ENCODE measurements around the gene LAMB2.

LAMB2 gene

DNA sequence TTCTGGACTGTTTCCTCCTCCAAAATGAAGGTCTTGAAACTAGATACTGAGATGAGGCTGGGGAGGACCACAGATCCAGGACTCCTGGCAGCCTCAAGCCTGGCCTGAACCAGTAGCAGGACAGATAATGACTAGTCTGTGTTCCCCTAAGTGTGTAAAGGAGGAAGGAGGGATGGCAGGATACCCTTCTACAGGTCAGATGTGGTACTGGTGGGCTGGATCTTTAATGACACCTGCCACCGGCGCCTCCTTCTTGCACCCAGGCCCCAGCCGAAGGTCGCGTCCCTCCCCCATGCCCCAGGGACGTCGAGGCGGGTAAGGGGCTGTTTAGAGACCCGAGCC, 12.8 kb downstream of the LAMB2 start:
- in situ Hi-C loops (cut with MboI; ENCODE audit: low pct_unique_long_range_greater_than_20kb, low sequenced_read_pairs, unreplicated experiment) = no loop called here
- peak; percentile 48 for DNase-seq (ENCODE audit: low spot score)
- TF ChIP-seq, protein P1, sequence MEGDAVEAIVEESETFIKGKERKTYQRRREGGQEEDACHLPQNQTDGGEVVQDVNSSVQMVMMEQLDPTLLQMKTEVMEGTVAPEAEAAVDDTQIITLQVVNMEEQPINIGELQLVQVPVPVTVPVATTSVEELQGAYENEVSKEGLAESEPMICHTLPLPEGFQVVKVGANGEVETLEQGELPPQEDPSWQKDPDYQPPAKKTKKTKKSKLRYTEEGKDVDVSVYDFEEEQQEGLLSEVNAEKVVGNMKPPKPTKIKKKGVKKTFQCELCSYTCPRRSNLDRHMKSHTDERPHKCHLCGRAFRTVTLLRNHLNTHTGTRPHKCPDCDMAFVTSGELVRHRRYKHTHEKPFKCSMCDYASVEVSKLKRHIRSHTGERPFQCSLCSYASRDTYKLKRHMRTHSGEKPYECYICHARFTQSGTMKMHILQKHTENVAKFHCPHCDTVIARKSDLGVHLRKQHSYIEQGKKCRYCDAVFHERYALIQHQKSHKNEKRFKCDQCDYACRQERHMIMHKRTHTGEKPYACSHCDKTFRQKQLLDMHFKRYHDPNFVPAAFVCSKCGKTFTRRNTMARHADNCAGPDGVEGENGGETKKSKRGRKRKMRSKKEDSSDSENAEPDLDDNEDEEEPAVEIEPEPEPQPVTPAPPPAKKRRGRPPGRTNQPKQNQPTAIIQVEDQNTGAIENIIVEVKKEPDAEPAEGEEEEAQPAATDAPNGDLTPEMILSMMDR (IDR thresholded peaks at IDR 0.05; ENCODE audit: extremely low read depth, insufficient read depth, missing control alignments) = no peak

DNA sequence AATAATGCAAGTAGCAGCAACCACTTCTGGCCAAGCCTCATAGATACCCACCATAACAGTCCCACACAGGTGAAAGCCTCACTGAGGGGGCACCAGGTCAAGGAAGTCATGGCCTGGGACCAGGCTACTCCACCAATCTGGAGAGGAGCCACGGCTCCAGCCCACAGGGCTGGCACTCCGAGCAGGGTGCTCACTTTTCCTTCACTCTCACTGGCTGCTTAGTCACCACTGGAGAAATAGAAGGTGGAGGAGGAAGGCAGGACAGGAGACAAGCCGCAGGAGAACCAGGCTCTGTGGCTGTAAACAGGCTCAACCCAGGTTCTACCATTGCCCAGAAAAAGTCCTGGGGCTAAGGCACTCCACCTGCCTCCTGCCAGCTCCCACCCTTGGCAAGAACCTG, 13.4 kb downstream of the LAMB2 start:
- TF ChIP-seq, protein P1 (IDR thresholded peaks at IDR 0.05; ENCODE audit: extremely low read depth, insufficient read depth, missing control alignments) = no peak
- in situ Hi-C loops (cut with MboI; ENCODE audit: low pct_unique_long_range_greater_than_20kb, low sequenced_read_pairs, unreplicated experiment) = no loop called here
- no peak for DNase-seq (ENCODE audit: low spot score)

DNA sequence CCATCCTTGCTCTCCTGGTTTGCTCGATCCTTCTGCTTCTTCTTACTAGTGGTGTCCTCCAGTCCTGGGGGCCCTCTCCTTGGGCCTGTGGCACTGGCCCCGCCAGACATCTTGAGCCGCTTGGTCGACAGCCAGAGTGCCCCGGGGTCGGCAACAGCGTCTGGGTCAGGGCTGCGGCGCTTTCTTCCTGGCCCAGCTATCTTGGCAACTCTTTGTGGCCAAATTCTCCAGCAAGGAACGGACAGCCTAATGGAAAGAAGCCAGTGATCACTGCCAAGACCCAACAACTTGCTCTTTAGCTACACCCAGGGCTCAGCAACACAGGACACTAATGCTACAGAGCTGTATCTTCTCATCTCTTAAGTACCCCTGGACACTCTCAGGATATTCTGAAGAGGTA, 13.8 kb downstream of the LAMB2 start:
- DNase-seq (ENCODE audit: low spot score) = no peak
- TF ChIP-seq, protein P1 (IDR thresholded peaks at IDR 0.05; ENCODE audit: extremely low read depth, insufficient read depth, missing control alignments) = no peak
- in situ Hi-C loops (cut with MboI; ENCODE audit: low pct_unique_long_range_greater_than_20kb, low sequenced_read_pairs, unreplicated experiment) = no loop called here

DNA sequence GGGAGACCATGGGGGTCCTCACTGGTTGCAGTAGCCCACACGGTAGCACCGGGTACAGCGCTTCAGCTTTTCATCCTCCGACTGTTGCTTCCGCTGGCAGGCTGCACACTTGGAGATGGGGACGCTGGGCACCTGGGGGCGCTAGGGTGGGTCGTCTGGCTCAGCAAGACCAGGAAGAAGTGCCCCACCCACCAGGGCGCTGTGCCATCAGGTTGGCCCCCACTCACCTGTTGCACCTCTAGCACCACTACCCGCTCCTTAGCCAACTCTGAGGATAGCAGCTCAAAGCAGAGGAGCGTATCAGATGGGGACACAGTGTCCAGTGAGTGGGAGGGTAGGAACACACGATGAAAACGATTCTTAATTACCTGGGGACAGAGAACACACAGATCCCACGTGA, 20.6 kb downstream of the LAMB2 start:
- TF ChIP-seq, protein P1 (IDR thresholded peaks at IDR 0.05; ENCODE audit: extremely low read depth, insufficient read depth, missing control alignments) = no peak

DNA sequence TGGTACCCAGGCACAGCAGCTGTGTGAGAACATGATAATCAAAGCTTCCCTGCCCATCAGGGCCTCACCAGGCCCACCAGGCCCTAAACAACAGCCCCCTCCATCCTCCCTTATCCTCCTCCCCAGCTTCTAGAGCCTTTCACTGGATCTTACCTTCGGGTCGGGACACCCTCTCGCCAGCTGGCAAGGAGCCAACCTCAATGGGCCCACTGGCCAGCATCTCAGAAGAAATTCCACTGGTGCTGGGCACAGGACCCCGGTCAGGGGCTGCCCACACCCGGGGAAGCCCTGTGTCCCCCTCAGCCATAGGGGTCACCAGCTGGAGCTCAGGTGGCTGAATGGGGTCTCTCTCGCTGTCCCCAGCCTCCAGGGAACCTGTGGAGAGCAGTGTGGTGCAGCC, 21.5 kb downstream of the LAMB2 start:
- no peak for DNase-seq (ENCODE audit: low spot score)
- in situ Hi-C loops (cut with MboI; ENCODE audit: low pct_unique_long_range_greater_than_20kb, low sequenced_read_pairs, unreplicated experiment) = no loop called here
- TF ChIP-seq, protein P1 (IDR thresholded peaks at IDR 0.05; ENCODE audit: extremely low read depth, insufficient read depth, missing control alignments) = no peak

More for the DNA sequence above, 20.6 kb downstream of the LAMB2 start:
- in situ Hi-C loops (cut with MboI; ENCODE audit: low pct_unique_long_range_greater_than_20kb, low sequenced_read_pairs, unreplicated experiment) = no loop called here
- no peak for DNase-seq (ENCODE audit: low spot score)

DNA sequence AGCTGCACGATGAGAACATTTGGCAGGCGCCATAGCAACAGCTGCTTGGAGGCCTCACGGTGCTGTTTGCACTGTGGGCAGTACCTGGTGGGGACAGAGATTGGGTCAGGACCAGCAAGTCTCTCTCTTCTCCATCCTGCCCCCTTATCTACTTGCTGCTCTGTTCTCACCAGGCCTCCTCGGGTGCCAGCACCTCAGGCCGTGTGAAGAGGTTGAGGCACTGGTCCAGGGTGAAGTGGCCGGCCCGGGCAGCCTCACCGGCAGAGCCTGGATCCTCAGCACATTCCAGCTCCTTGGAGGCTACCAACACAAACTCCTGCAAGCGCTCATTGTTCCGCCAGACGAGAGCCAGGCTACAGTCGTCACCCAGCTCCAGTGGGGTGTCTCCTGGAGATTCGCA, 22.1 kb downstream of the LAMB2 start:
- no peak for DNase-seq (ENCODE audit: low spot score)
- in situ Hi-C loops (cut with MboI; ENCODE audit: low pct_unique_long_range_greater_than_20kb, low sequenced_read_pairs, unreplicated experiment) = no loop called here
- TF ChIP-seq, protein P1 (IDR thresholded peaks at IDR 0.05; ENCODE audit: extremely low read depth, insufficient read depth, missing control alignments) = no peak

DNA sequence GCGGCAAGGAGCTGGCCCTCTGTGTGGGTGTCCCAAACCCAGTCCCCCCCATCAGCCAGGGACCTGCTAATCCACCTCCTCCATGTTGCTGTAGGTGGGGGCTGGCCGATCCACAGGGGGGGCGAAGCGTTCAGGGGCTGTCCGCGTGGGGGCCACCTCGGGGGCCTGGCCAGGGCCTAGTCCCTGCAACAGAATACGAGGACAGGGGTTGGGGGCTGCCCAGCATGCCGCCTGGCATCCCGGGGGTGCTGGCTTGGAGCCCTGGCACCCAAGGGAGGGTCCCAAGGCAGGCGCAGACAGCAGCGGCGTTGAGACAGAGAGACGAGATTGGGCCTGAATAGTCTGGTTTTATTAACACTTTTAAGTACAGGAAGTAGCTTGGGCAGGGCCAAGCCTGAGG, 24.5 kb downstream of the LAMB2 start:
- TF ChIP-seq, protein P1 (IDR thresholded peaks at IDR 0.05; ENCODE audit: extremely low read depth, insufficient read depth, missing control alignments) = no peak
- DNase-seq (ENCODE audit: low spot score) = no peak
- in situ Hi-C loops (cut with MboI; ENCODE audit: low pct_unique_long_range_greater_than_20kb, low sequenced_read_pairs, unreplicated experiment) = no loop called here
